ENCODE results near the gene SMPDL3A. TPM values are rescaled to one million over a fixed set of nuclear protein-coding genes. Genes with fewer than 3 reads are reported as not detected.

SMPDL3A gene
- total and polyA plus RNA-seq, 2 experiments from 2014 or later: 115 to 126 TPM

GRCh38 chr6:122803171-122803661 is 14.2 kb downstream of the SMPDL3A start:
- peak overlapping the region; percentile 30 for H3K27ac ChIP-seq
- peak overlapping the region; percentile 0 for H3K4me2 ChIP-seq
- whole genome bisulfite sequencing (ENCODE audit: low lambda C conversion rate, missing lambda C conversion rate): 1% methylated on average over 4 of the region's 4 CpGs

DNA sequence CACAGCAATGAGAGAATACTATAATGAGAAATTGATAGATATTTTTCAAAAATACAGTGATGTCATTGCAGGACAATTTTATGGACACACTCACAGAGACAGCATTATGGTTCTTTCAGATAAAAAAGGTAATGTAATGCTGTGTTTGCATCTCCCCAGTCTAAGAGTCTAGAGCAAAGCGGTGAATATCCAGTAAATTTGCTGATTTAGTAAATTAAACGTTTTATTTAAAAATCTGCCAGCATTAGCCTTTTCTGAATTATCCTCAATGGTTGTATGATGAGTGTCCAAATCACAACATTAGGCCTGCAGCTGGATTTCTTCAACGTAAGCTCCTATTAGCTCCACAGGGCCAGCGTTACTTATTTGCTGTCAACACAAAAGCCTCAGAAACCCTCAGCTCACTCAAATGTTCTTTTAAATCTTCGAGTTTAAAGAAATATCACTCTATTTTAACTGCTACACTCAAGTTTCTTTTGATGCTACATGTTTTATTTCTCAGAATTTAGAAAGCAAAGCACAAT is 16.0 kb downstream of the SMPDL3A start:
- Histone ChIP-seq H4K20me1 (ENCODE audit: insufficient read depth, poor library complexity, severe bottlenecking) (no peaks in the 10 kb centered on the region), H3K9me2 (replicated peaks; ENCODE audit: insufficient read depth) (no peaks in the 10 kb centered on the region), H3K4me1 (ENCODE audit: insufficient read depth) (peaks cover 50% of the 10 kb centered on the region), H3K36me3 (replicated peaks; ENCODE audit: insufficient read depth, low read depth) (no peaks in the 10 kb centered on the region), H2AFZ (no peak overlapping the region), H3K4me3 (no peak overlapping the region), H3K27me3 (no peaks in the 10 kb centered on the region), H3K9me3 (ENCODE audit: low read depth) (no peaks in the 10 kb centered on the region), H3K4me2 (peak overlapping the region; percentile 11), H3K27ac (peak overlapping the region; percentile 40), H3K79me2 (peaks cover 2% of the 10 kb centered on the region)
- no peak for DNase-seq (ENCODE audit: low spot score)
- 70% methylated on average over 5 of the region's 5 CpGs for WGBS (ENCODE audit: low lambda C conversion rate, missing lambda C conversion rate)
- TF ChIP-seq EZH2phosphoT487 (IDR thresholded peaks at IDR 0.05; ENCODE audit: low read depth, severe bottlenecking, unreplicated experiment) (no peak), EZH2 (IDR thresholded peaks at IDR 0.05; ENCODE audit: borderline replicate concordance) (no peak)
- TF ChIP-seq, protein P1, sequence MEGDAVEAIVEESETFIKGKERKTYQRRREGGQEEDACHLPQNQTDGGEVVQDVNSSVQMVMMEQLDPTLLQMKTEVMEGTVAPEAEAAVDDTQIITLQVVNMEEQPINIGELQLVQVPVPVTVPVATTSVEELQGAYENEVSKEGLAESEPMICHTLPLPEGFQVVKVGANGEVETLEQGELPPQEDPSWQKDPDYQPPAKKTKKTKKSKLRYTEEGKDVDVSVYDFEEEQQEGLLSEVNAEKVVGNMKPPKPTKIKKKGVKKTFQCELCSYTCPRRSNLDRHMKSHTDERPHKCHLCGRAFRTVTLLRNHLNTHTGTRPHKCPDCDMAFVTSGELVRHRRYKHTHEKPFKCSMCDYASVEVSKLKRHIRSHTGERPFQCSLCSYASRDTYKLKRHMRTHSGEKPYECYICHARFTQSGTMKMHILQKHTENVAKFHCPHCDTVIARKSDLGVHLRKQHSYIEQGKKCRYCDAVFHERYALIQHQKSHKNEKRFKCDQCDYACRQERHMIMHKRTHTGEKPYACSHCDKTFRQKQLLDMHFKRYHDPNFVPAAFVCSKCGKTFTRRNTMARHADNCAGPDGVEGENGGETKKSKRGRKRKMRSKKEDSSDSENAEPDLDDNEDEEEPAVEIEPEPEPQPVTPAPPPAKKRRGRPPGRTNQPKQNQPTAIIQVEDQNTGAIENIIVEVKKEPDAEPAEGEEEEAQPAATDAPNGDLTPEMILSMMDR (IDR thresholded peaks at IDR 0.05; ENCODE audit: poor library complexity): no peak

More at GRCh38 chr6:122803171-122803661, 14.2 kb downstream of the SMPDL3A start:
- H3K36me3 ChIP-seq (replicated peaks; ENCODE audit: insufficient read depth, low read depth): no peaks in the 10 kb centered on the region
- no peaks in the 10 kb centered on the region for H3K27me3 ChIP-seq
- H4K20me1 ChIP-seq (ENCODE audit: insufficient read depth, poor library complexity, severe bottlenecking): no peaks in the 10 kb centered on the region
- no peak overlapping the region for H3K4me3 ChIP-seq
- no peaks in the 10 kb centered on the region for H3K9me2 ChIP-seq (replicated peaks; ENCODE audit: insufficient read depth)
- H3K79me2 ChIP-seq: peaks cover 2% of the 10 kb centered on the region
- no peak overlapping the region for H2AFZ ChIP-seq
- H3K9me3 ChIP-seq (ENCODE audit: low read depth): no peaks in the 10 kb centered on the region
- H3K4me1 ChIP-seq (ENCODE audit: insufficient read depth): peaks cover 66% of the 10 kb centered on the region
- DNase-seq (ENCODE audit: low spot score): no peak
- TF ChIP-seq, protein P1 (IDR thresholded peaks at IDR 0.05; ENCODE audit: poor library complexity): no peak
- TF ChIP-seq EZH2 (IDR thresholded peaks at IDR 0.05; ENCODE audit: borderline replicate concordance): no peak
- no peak for TF ChIP-seq EZH2phosphoT487 (IDR thresholded peaks at IDR 0.05; ENCODE audit: low read depth, severe bottlenecking, unreplicated experiment)

GRCh38 chr6:122806291-122806690 is 17.2 kb downstream of the SMPDL3A start:
- Histone ChIP-seq H3K4me2 (no peak overlapping the region), H4K20me1 (ENCODE audit: insufficient read depth, poor library complexity, severe bottlenecking) (no peaks in the 10 kb centered on the region), H3K4me1 (ENCODE audit: insufficient read depth) (peaks cover 37% of the 10 kb centered on the region), H3K36me3 (replicated peaks; ENCODE audit: insufficient read depth, low read depth) (no peaks in the 10 kb centered on the region), H3K27ac (no peak overlapping the region), H3K9me3 (ENCODE audit: low read depth) (no peaks in the 10 kb centered on the region), H2AFZ (no peak overlapping the region), H3K27me3 (no peaks in the 10 kb centered on the region), H3K9me2 (replicated peaks; ENCODE audit: insufficient read depth) (no peaks in the 10 kb centered on the region), H3K4me3 (no peak overlapping the region), H3K79me2 (no peaks in the 10 kb centered on the region)
- 79% methylated on average over 2 of the region's 2 CpGs for WGBS (ENCODE audit: low lambda C conversion rate, missing lambda C conversion rate)
- DNase-seq (ENCODE audit: low spot score): no peak
- TF ChIP-seq EZH2 (IDR thresholded peaks at IDR 0.05; ENCODE audit: borderline replicate concordance) (no peak), EZH2phosphoT487 (IDR thresholded peaks at IDR 0.05; ENCODE audit: low read depth, severe bottlenecking, unreplicated experiment) (no peak)
- TF ChIP-seq, protein P1 (IDR thresholded peaks at IDR 0.05; ENCODE audit: poor library complexity): no peak
